ENCODE measurements around the gene DMRTC2.

The DMRTC2 gene

DNA sequence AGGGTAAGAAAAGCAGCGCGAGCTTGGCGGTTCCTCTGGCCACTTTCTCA lies at the start of gene DMRTC2:
Gene DMRTC2 (plus strand): TSS at position 42 of the 50 bp plus-strand sequence. CDS start 2,387 bp downstream, outside the sequence.
- no peak for DNase-seq

GRCh38 chr19:41796362-41796761 lies 48.5 kb upstream of the DMRTC2 start, which contains the start of gene CEACAM3:
Gene CEACAM3 (plus strand): TSS chr19:41796587. CDS start chr19:41796678, 91 bp downstream.
- no peak for DNase-seq

DNA sequence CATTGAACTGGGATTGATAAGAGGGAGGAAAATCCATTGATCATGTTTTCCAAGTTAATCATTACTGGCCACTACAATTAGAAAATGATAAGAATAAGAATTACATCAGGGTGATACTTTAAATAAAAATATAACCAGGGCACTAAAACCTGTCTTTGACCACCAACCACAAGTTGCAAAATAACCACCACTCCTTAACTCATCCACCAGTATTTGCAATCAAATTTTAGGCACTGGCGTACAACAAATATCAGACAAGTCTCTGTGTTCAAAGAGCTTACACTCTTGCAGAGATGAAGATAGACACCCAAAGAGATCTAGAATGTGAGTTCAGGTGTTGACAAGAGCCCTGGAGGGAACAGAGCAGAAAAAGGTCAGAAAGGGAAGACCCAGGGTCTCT lies 47.9 kb upstream of the DMRTC2 start:
- DNase-seq: no peak

DNA sequence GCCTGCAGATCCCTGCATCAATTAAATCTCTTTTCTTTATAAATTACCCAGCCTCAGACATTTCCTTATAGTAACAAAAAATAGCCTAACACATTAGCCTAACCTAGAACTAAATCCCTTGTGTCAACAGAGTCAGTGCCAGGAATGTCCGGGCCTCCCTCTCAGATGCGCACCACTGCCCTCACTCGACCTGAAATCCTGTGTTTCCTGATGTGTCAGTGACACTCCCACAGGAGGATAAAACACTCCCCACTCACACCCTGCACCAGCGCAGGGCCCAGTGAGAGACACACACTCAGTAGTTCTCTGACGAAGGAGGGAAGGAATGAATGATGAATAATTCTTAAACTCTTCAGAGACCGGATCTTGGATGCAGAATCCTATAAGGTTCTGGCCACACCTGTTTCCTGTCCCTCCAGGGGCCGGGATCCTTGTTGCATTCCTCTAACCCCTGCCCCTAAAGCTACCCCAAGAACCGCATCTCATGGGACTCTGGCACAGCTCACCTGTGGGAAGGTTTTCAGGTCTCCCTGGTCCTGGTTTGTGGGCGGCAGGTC lies 45.3 kb upstream of the DMRTC2 start:
- DNase-seq: no peak

DNA sequence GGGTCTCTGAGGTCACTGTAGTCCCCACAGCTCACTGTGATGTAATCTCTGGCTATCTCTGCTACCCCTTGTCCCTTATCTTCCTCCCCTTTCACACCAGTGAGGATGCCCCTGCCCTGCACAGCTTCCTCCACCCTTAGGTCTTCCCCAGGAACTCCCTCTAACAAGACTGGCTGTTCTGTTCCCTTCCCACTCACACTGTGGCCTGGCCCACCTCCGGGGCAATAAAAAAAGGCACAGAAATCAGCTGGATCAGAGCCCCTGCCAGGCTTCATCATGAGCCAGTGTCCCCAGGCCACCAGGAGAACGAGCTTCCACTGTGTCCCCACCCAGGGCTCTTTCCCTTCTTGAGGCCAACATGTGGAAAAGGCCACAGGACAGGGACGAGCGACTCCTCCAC lies 43.8 kb upstream of the DMRTC2 start:
- no peak for DNase-seq

- DNase-seq: no peak
Measured at GRCh38 chr19:41801792-41802211, 43.0 kb upstream of the DMRTC2 start.

- DNase-seq: no peak
Measured at GRCh38 chr19:41802770-41803169, 42.1 kb upstream of the DMRTC2 start.

DNA sequence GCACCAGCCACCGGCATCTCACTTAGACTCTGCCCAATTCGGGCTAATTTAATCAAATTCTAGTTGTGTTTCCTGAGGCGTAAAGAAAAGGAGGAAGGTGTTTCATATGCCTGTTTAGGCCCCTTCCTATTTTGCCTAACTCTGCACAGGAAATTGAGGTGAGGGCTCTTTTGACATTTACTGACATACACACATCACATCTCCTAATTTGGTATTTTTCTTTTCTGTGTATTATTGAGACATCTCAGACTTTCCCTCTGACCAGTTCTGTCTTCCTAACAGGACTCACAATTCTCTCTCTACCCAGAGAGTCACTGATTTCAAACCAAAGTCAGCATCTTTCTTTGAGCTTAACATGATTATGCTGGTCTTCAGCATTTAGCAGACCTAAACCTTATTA lies 40.5 kb upstream of the DMRTC2 start:
- no peak for DNase-seq

GRCh38 chr19:41807176-41807575 lies 37.7 kb upstream of the DMRTC2 start:
- no peak for DNase-seq

- no peak for DNase-seq
Measured at GRCh38 chr19:41808663-41809566, 35.9 kb upstream of the DMRTC2 start.

DNA sequence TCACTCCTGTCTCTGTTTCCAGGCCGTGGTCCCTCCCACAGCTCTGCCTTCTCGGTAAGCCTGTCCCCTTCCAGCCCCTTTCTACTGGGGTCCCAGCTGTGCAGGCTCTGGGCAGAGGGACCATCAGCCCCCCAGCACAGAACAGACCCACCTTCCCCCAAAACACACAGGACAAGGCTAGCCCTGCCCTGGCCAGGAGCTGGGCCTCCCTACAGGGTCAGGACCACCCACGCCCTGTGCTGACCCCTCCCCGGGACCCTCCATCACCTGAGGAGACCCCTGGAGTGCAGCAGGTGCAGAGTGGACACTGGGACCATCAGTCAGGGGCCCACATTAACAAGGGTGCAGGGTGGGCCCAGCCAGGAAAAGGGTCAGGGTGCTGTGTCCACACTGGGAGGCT lies 34.5 kb upstream of the DMRTC2 start:
- no peak for DNase-seq

DNA sequence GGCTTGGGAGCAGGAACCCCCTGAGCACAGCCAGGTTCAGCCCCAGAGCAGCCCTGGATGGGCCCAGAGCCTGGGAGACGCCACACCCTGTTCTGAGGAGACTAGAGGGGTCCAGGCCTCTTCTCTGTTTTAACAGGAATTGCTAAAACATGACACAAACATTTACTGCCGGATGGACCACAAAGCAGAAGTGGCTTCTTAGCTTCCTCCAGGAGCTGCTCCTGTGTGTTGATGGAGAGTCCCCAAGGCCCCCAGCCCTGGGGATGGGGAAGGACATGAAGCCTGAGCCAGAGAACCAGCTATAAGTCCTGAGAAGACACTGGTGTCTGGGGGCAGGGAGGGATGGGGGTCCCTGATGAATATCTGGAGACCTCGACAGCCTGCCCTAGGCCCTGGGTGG lies 33.8 kb upstream of the DMRTC2 start:
- DNase-seq: peak; percentile 63

GRCh38 chr19:41811981-41812380 lies 32.9 kb upstream of the DMRTC2 start:
- no peak for DNase-seq

DNA sequence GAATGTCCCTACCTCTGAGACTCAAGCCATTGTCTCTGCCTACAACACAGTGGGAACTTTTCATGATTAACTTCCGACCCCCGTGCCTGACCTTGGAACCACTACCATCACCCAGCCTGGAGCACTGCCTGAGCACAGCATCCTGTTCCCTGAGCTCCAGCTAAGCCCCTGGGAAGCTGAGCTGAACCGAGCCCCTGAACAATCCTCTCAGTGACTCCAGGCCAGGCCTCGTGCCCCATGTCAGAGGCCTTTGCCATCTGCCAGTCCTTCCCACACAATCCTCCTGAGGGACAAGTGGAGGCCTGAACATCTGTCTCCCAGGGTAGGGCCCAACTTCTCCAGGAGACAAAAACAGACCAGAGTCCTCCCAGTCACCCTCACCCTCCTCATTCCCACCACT lies 30.9 kb upstream of the DMRTC2 start:
- DNase-seq: no peak

DNA sequence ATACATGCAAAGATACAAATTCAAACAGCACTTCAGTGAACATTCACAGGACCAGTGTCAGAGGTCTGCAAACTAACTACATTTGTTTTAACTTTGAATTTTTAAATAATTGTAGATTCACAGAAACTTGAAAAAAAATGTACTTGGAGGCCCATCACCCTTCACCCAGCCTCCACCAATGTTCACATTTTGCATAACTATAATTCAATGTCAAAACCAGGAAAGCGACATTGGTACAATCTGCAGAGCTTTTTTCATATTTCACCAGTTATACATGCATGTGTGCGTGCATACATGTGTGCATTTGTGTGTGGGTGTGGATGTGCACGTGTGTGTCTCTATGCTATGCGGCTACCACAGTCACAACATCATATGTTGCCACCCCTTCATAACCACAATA lies 29.5 kb upstream of the DMRTC2 start:
- DNase-seq: no peak

DNA sequence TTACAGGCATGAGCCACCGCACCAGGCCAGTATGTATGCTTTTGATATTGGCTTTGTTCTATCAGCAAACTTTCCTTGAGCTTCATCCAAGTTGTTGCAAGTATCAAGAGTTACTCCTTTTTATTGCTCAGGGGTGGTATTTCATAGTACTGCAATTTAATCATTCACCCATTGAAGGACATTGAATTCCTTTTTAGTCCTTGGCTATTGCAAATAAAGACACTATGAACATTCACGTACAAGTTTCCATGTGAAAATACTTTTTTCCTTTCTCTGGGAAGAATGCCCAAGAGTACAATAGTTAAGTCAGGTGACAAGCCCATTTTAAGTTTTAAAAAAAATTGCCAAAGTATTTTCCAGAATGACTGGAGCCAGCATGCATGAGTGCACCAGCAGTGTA lies 28.1 kb upstream of the DMRTC2 start:
- no peak for DNase-seq

DNA sequence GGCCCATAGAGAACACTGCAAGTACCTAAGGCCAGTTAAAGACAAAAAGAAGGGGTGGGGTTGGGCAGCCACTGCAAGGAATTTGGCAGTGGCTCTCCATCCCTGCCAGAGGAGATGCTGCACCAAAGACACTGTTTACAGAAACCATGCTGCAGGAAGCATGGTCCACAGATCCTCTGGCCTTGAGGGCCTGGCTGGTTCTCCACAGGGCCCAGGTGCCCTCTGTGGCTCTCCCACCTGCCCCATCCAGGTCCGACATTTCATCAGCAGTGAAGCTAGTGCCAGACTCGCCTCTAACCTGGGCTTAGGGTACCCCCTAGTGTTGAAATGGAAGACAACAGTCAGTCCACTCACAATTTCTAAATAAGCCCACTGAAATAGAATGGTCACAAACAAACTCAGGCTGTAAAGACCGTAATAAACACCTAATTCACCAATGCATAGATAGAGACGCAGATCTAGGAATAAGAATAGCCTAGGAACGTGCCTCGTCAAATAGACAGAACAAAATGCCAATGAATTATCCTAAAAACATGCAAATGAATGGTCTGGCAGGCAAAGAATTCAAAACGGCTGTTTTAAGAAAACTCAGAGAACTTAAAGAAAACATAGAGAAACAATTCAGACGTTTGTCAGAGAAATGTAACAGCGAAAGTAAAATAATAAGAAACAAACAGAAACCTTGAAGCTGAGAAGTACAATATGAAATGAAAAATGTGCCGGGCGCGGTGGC lies 23.7 kb upstream of the DMRTC2 start:
- peak; percentile 46 for DNase-seq

DNA sequence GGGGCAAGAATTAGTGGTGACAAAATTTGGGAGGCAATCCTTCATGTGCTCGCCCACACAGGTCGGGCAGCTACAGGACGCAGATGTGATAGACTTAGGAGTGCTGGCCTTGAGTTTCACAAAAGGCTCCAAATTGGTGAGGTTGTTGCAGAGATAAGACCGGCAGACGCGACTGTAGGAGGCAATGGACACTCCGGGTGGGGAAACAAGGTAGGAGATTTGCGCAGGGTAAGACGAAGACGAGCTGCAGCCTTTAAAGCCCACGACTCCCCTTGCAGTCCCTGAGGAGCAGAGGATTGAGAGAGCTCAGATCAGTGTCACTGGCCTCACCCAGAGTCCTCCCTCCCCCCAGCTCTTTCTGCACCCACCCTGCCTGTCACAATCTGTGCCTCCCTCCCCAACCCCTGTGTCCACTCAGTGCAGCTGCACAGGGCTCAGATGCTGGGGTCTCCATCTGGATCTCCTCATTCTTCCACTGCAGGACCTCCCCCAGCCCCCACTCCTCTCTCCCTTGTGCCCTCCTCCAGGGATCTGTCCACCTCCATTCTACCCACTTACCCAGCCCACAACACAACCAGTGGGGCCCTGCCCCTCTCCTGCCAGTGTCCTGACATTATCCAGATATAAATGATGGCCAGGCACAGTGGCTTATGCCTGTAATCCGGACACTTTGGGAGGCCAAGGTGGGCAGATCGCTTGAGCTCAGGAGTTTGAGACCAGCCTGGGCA lies 6.7 kb upstream of the DMRTC2 start:
- no peak for DNase-seq

DNA sequence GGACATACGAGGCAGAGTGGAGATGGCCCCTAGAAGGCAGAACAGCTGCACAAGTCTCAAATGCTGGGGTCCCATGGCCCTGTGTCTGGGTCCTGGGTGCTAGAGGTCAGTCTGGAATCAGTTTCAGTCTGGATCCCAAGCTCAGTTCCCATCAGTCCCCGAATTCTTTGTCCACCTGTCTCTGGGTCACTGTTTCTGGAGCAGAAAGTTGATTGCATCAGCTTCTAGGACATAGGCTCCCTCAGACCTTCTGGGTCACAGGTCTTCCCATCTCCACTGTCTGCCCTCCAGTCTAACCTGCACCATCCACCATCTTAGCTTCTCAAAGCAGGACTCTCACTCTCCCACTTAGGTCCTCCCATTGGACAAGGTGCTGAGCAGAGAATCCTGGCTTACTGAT lies 5.6 kb upstream of the DMRTC2 start:
- DNase-seq: no peak

DNA sequence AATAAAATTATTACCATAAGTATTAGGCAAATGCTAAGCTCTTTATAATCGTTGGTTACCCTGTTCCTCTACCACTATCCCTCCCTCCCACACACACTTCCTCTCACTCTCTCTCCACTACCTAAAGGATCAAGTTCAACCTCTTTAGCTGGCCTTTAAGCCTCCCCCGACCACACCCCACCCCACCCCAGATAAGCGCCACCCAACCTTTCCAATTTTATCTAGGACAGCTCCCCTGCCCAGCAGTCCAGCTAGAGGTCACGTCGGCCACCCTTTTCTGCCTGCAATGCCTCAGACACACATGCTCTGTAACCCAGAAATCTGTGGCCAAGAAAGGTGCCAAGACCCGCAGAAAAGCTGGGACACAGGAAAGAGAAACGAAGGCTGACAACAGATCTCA lies 1.5 kb upstream of the DMRTC2 start:
- no peak for DNase-seq

- DNase-seq: no peak
Measured at GRCh38 chr19:41844601-41845000, 241 bp upstream of the DMRTC2 start, which contains the start of gene LYPD4. Gene LYPD4 (minus strand): TSS chr19:41844683. CDS start chr19:41839285, 5,398 bp downstream.

GRCh38 chr19:41845051-41845590 lies 279 bp downstream of the DMRTC2 start:
- no peak for DNase-seq

DNA sequence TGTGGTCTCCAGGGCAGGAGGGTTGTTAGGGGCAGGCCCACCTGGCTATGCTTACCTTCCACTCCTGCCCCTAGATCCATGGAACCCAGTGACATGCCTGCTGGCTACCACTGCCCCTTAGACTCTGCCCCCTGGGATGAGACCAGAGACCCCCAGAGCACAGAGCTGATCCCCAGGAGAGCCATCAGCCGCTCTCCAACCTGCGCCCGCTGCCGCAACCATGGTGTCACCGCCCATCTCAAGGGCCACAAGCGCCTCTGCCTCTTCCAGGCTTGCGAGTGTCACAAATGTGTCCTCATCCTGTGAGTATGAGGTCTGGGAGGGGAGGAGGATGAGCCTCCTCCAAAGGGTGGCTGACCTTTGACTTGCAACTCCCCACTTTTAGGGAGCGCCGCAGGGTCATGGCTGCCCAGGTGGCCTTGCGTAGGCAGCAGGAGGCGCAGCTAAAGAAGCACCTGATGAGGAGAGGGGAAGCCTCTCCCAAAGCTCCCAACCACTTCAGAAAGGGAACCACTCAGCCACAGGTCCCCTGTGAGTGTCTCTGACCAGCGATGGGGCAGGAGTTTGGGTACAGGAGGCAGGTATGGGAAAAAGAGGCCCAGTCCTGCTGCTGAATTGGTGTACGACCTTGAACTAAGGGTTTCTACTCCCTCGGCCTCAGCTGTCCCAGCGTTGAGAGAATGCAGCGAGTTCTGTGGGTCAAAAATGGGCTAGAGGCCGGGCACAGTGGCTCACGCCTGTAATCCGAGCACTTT lies 2.7 kb downstream of the DMRTC2 start:
- no peak for DNase-seq
